Karpas-422 (cell line): ENCODE results near the gene COX6B1. TPM values are rescaled to one million over a fixed set of nuclear protein-coding genes. Genes with fewer than 3 reads are reported as not detected.

Experiments used
- DNase-seq: peaks from one replicate; pipeline ENCODE4 v3.0.0-alpha.2; 2015
- H2AFZ ChIP-seq: fragments of 200-600 bp; sonication (generic); 2 replicates; pipeline ENCODE4 v1.6.1; 2014; ENCODE audit warnings: antibody characterized with exemption, low read length, mixed read lengths
- H3K27ac ChIP-seq: fragments of 200-600 bp; sonication (generic); 2 replicates; pipeline ENCODE4 v1.5.1; 2014; ENCODE audit warnings: mild to moderate bottlenecking, low read length, moderate library complexity
- H3K27me3 ChIP-seq: fragments of 200-600 bp; sonication (generic); 2 replicates; pipeline ENCODE4 v1.6.1; 2014; ENCODE audit warnings: low read length, mixed read lengths
- H3K36me3 ChIP-seq: fragments of 200-600 bp; sonication (generic); 2 replicates; pipeline ENCODE4 v1.6.1; 2014; ENCODE audit warnings: low read length, mixed read lengths; ENCODE audit not compliant: insufficient read depth
- H3K4me1 ChIP-seq: fragments of 200-600 bp; sonication (generic); 2 replicates; pipeline ENCODE4 v1.6.1; 2014; ENCODE audit warnings: mild to moderate bottlenecking, low read length, mixed read lengths
- H3K4me2 ChIP-seq: fragments of 200-600 bp; sonication (generic); 2 replicates; pipeline ENCODE4 v1.6.1; 2014; ENCODE audit warnings: low read length, low read depth, mild to moderate bottlenecking; ENCODE audit not compliant: poor library complexity, severe bottlenecking
- H3K4me3 ChIP-seq: fragments of 200-600 bp; sonication (generic); 2 replicates; pipeline ENCODE4 v1.5.1; 2014; ENCODE audit warnings: mild to moderate bottlenecking, antibody characterized with exemption, low read length, mixed read lengths
- H3K79me2 ChIP-seq: fragments of 200-600 bp; sonication (generic); 2 replicates; pipeline ENCODE4 v1.6.1; 2014; ENCODE audit warnings: mild to moderate bottlenecking, low read length, mixed read lengths
- H3K9ac ChIP-seq: fragments of 200-600 bp; sonication (generic); 2 replicates; pipeline ENCODE4 v1.6.0; 2014; ENCODE audit warnings: low read length
- H3K9me2 ChIP-seq: fragments of 200-600 bp; sonication (generic), shearing (Covaris generic); replicated peaks from 2 replicates; pipeline ENCODE4 v1.6.0; 2014; ENCODE audit warnings: mild to moderate bottlenecking, low read length, moderate library complexity; ENCODE audit not compliant: insufficient read depth
- H3K9me3 ChIP-seq: fragments of 300-700, 200-600 bp; sonication (generic); 2 replicates; pipeline ENCODE4 v1.6.1; 2014; ENCODE audit warnings: low read length, mixed read lengths
- H4K20me1 ChIP-seq: fragments of 200-600 bp; sonication (generic); 2 replicates; pipeline ENCODE4 v1.6.1; 2014; ENCODE audit warnings: mild to moderate bottlenecking, antibody characterized with exemption, low read length, low read depth; ENCODE audit not compliant: insufficient read depth
- total RNA-seq: library from RNA; depleted of rRNA; stranded (reverse); fragments of >200 nt; shearing (Covaris generic); gene quantifications from 2 replicates; pipeline ENCODE4 v1.2.3, GENCODE V29; 2014; ENCODE audit warnings: low replicate concordance

The COX6B1 gene
- total RNA-seq, 1 experiment from 2014 or later, result 611 TPM

- H3K9me3 ChIP-seq, result no peaks in the 10 kb centered on the region
Measured at GRCh38 chr19:35639863-35640262, 8.3 kb upstream of the COX6B1 start.

GRCh38 chr19:35641515-35642151 is 6.5 kb upstream of the COX6B1 start, which contains the start of gene ETV2:
Gene ETV2 (plus strand): TSS chr19:35641745. CDS start chr19:35642461, 716 bp downstream.
- no peaks in the 10 kb centered on the region for H3K9me3 ChIP-seq
- peak within 1 kb of the TSS; percentile 80 for H3K9ac ChIP-seq
- H2AFZ ChIP-seq, result peak within 1 kb of the TSS; percentile 79; the same call in 1 of the 2 replicates
- H3K9me2 ChIP-seq, result no peaks in the 10 kb centered on the region
- peaks cover 42% of the 10 kb centered on the region for H3K4me1 ChIP-seq
- no peaks in the 10 kb centered on the region for H3K27me3 ChIP-seq
- DNase-seq, result peak; percentile 78
- peak within 1 kb of the TSS; percentile 77 for H3K4me3 ChIP-seq
- H3K79me2 ChIP-seq, result no peaks in the 10 kb centered on the region
- H4K20me1 ChIP-seq, result no peaks in the 10 kb centered on the region
- peak within 1 kb of the TSS; percentile 48; the same call in 1 of the 2 replicates for H3K27ac ChIP-seq
- H3K4me2 ChIP-seq, result peak within 1 kb of the TSS; percentile 98
- H3K36me3 ChIP-seq, result no peaks in the 10 kb centered on the region

More at GRCh38 chr19:35639863-35640262, 8.3 kb upstream of the COX6B1 start:
- Histone ChIP-seq H3K27ac (no peak overlapping the region), H3K9me2 (no peaks in the 10 kb centered on the region), H3K36me3 (no peaks in the 10 kb centered on the region), H3K4me3 (no peak overlapping the region), H3K27me3 (no peaks in the 10 kb centered on the region), H3K79me2 (no peaks in the 10 kb centered on the region), H3K9ac (no peak overlapping the region), H3K4me1 (peaks cover 38% of the 10 kb centered on the region), H4K20me1 (no peaks in the 10 kb centered on the region), H2AFZ (no peak overlapping the region), H3K4me2 (no peak overlapping the region)
- DNase-seq, result no peak

DNA sequence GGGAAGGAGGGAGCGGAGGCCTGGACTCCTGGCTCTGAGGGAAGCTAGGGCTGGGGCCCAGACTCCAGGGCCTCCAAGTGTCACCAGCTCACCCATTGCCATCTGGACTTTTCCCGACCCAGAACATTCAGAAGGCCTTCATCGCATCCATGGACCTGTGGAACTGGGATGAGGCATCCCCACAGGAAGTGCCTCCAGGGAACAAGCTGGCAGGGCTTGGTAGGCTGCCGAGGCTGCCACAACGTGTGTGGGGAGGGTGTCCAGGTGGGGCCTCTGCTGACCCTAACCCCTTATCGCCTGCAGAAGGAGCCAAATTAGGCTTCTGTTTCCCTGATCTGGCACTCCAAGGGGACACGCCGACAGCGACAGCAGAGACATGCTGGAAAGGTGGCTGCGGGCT is 5.8 kb upstream of the COX6B1 start:
- Histone ChIP-seq H3K4me2 (peak overlapping the region; percentile 98), H3K27ac (no peak overlapping the region)

GRCh38 chr19:35642798-35643254 is 5.3 kb upstream of the COX6B1 start:
- Histone ChIP-seq H3K79me2 (no peaks in the 10 kb centered on the region), H4K20me1 (no peaks in the 10 kb centered on the region), H3K4me3 (peak overlapping the region; percentile 77), H3K36me3 (no peaks in the 10 kb centered on the region), H2AFZ (peak overlapping the region; percentile 87), H3K4me1 (peaks cover 47% of the 10 kb centered on the region), H3K9me3 (no peaks in the 10 kb centered on the region), H3K4me2 (peak overlapping the region; percentile 98), H3K9ac (peak overlapping the region; percentile 80), H3K27ac (no peak overlapping the region), H3K9me2 (no peaks in the 10 kb centered on the region), H3K27me3 (no peaks in the 10 kb centered on the region)
- DNase-seq, result no peak

More for the DNA sequence above, 5.8 kb upstream of the COX6B1 start:
- H3K4me1 ChIP-seq, result peaks cover 42% of the 10 kb centered on the region
- no peaks in the 10 kb centered on the region for H3K27me3 ChIP-seq
- no peaks in the 10 kb centered on the region for H3K79me2 ChIP-seq
- H3K9ac ChIP-seq, result peak overlapping the region; percentile 80
- no peaks in the 10 kb centered on the region for H3K9me3 ChIP-seq
- H3K9me2 ChIP-seq, result no peaks in the 10 kb centered on the region
- H3K36me3 ChIP-seq, result no peaks in the 10 kb centered on the region
- no peaks in the 10 kb centered on the region for H4K20me1 ChIP-seq
- H3K4me3 ChIP-seq, result peak overlapping the region; percentile 77
- no peak for DNase-seq
- H2AFZ ChIP-seq, result no peak overlapping the region

DNA sequence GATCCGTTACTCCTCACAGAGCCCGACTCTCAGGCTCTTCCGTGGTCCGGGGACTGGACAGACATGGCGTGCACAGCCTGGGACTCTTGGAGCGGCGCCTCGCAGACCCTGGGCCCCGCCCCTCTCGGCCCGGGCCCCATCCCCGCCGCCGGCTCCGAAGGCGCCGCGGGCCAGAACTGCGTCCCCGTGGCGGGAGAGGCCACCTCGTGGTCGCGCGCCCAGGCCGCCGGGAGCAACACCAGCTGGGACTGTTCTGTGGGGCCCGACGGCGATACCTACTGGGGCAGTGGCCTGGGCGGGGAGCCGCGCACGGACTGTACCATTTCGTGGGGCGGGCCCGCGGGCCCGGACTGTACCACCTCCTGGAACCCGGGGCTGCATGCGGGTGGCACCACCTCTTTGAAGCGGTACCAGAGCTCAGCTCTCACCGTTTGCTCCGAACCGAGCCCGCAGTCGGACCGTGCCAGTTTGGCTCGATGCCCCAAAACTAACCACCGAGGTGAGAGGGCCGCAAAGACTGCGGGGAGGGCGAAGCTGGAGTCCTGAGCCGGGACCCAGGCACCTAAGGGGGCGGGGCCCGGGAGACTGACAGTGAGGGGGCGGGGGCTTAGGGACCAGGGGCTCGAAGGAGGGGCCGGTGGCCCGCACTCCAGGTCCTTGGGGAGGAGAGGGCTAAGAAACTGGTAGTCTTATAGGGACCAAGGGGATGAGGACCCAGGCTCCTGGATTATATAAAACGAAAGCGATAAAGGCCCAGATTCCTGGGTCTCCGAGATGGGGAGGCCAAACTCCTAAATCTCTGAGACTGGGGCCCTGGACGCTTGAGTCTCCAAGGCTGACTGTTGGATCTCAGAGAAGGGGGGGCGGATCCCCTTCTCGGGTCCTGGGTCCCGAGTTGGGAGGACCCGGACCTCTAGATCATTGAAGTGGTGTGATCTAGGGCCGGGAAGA is 4.6 kb upstream of the COX6B1 start:
- Histone ChIP-seq H4K20me1 (no peaks in the 10 kb centered on the region), H3K9me3 (no peaks in the 10 kb centered on the region)

GRCh38 chr19:35644206-35644986 is 3.7 kb upstream of the COX6B1 start:
- Histone ChIP-seq H4K20me1 (no peaks in the 10 kb centered on the region; the same call in 1 of the 2 replicates), H3K9me2 (no peaks in the 10 kb centered on the region), H3K4me1 (peaks cover 49% of the 10 kb centered on the region), H3K27me3 (no peaks in the 10 kb centered on the region), H3K9me3 (no peaks in the 10 kb centered on the region), H3K36me3 (no peaks in the 10 kb centered on the region), H2AFZ (peak overlapping the region; percentile 30; the same call in 1 of the 2 replicates), H3K27ac (peak overlapping the region; percentile 36), H3K4me2 (peak overlapping the region; percentile 98), H3K79me2 (peaks cover 12% of the 10 kb centered on the region), H3K4me3 (peak overlapping the region; percentile 77), H3K9ac (peak overlapping the region; percentile 80)
- peak; percentile 98 for DNase-seq

More for the DNA sequence above, 4.6 kb upstream of the COX6B1 start:
- peaks cover 47% of the 10 kb centered on the region for H3K4me1 ChIP-seq
- no peaks in the 10 kb centered on the region for H3K36me3 ChIP-seq
- peak overlapping the region; percentile 77 for H3K4me3 ChIP-seq
- H3K27me3 ChIP-seq, result no peaks in the 10 kb centered on the region
- peak overlapping the region; percentile 98 for H3K4me2 ChIP-seq
- H2AFZ ChIP-seq, result peak overlapping the region; percentile 87
- no peaks in the 10 kb centered on the region for H3K9me2 ChIP-seq
- peak; percentile 93 for DNase-seq
- H3K79me2 ChIP-seq, result peaks cover 4% of the 10 kb centered on the region
- peak overlapping the region; percentile 80 for H3K9ac ChIP-seq
- H3K27ac ChIP-seq, result peak overlapping the region; percentile 36

DNA sequence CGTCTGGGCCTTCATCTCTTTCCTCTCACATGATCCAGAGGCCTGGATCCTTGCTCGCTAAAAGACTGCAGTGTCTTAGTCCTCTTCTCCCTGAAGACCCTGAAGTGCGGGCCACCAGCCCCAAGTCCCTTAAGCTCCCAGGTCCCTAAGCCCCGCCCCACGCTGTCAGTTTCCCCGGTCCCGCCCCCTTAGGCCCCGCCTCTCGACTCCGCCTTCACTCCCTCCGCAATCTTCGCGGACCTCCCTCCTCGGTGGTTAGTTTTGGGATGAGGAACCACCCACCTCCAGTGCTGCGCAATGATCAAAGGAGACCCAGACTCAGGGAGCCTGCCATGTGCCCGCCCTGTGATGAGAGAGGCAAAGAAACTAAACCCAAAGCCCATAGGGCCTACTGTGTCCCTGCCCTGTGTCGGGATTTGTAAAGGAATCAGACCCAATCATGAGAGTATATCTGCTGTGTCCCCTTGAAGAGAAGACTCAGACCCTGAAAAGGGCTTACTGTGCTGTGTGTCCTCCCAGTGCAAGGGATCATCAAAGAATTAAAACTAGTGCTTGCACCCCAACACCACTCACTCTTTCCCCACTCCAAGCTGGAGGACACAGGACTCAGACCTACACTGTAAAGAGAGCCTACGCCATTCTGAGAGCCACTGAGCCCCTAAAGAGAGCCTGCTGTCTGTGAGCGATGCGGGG is 3.0 kb upstream of the COX6B1 start:
- Histone ChIP-seq H3K4me3 (peak overlapping the region; percentile 7; the same call in 1 of the 2 replicates), H3K9me2 (no peaks in the 10 kb centered on the region), H3K4me2 (peak overlapping the region; percentile 98), H3K9ac (peak overlapping the region; percentile 29; the same call in 1 of the 2 replicates), H3K36me3 (no peaks in the 10 kb centered on the region), H2AFZ (peak overlapping the region; percentile 30; the same call in 1 of the 2 replicates), H3K79me2 (peaks cover 20% of the 10 kb centered on the region), H3K9me3 (no peaks in the 10 kb centered on the region), H4K20me1 (no peaks in the 10 kb centered on the region; the same call in 1 of the 2 replicates), H3K27ac (no peak overlapping the region), H3K4me1 (peaks cover 53% of the 10 kb centered on the region), H3K27me3 (no peaks in the 10 kb centered on the region)
- peak; percentile 90 for DNase-seq
